NT2/D1 (cell line): ENCODE measurements around the gene ITGBL1.

ENCODE experiments used
- SUZ12 ChIP-seq: IDR thresholded peaks from 2 replicates; pipeline ENCODE4 v1.6.1; 2011; ENCODE audit not compliant: insufficient read length, insufficient read depth; ENCODE audit errors: extremely low read depth
- ZNF274 ChIP-seq: IDR thresholded peaks from 2 replicates; pipeline ENCODE4 v1.6.1; 2011; ENCODE audit warnings: mild to moderate bottlenecking, low read depth, low read length

GRCh38 chr13:101474419-101474957, 22.0 kb downstream of the ITGBL1 start:
- TF ChIP-seq ZNF274 (no peak), SUZ12 (no peak)
